HepG2 (cell line): ENCODE data around the gene CLEC4M. TPM values are rescaled to one million over a fixed set of nuclear protein-coding genes. Genes with fewer than 3 reads are reported as not detected.

Experiments used
- ATAC-seq: fragments of 200-7000 bp; cut with Tn5 transposase; 3 replicates; pipeline ENCODE4 v1.9.1; 2020; ENCODE audit warnings: mild to moderate bottlenecking, moderate library complexity
- BruUV-seq: library from RNA; stranded (reverse); fragments of 400-500 nt; replicated peaks from 2 replicates; lab custom pipeline; 2021; lab: Mats Ljungman, UMichigan
- CTCF ChIA-PET: fragments of 300-600 bp; formaldehyde crosslinking; extraction: SDS; loops from one replicate; lab custom pipeline; 2021; ENCODE audit warnings: low total read pairs, inconsistent platforms, low intra/inter-chr PET ratio; lab: Yijun Ruan, JAX
- POLR2A ChIA-PET: fragments of 350-600 bp; sonication (Branson Sonifier 250); formaldehyde crosslinking; loops from one replicate; lab custom pipeline; 2020; ENCODE audit warnings: antibody characterized with exemption, inconsistent platforms; lab: Yijun Ruan, JAX
- DNase-seq: peaks from one replicate; pipeline ENCODE4 v3.0.0-alpha.2; 2015; ENCODE audit warnings: low spot score
- FAIRE-seq: peaks from 3 replicates; lab custom pipeline; 2011; peaks lifted over from hg19 to GRCh38; lab: Jason Lieb, UNC
- H2AFZ ChIP-seq: one replicate; pipeline ENCODE4 v1.6.1; 2011; ENCODE audit warnings: low read length, inconsistent platforms
- H3K27ac ChIP-seq: fragments of 300-600 bp; 3 replicates; pipeline ENCODE4 v1.8.0; 2011; ENCODE audit warnings: mixed run types, mild to moderate bottlenecking, mixed read lengths, low read length, inconsistent platforms; ENCODE audit not compliant: insufficient read depth; ENCODE audit errors: extremely low read length
- H3K27me3 ChIP-seq, 2 experiments: fragments of 200-600 bp in 1 of 2; 2 replicates in 1 of 2; 3 replicates in 1 of 2; pipeline versions ENCODE4 v1.6.0 to v1.8.0; 2011; ENCODE audit warnings: low read length in 2 of 2, mild to moderate bottlenecking in 2 of 2, moderate library complexity in 2 of 2, inconsistent platforms in 1 of 2; ENCODE audit not compliant: insufficient read depth in 2 of 2, control insufficient read depth in 1 of 2
- H3K36me3 ChIP-seq, 2 experiments: fragments of 200-600 bp in 1 of 2; replicated peaks in 1 of 2; 2 replicates in 1 of 2; 3 replicates in 1 of 2; pipeline versions ENCODE4 v1.5.1 to v1.8.0; 2011; ENCODE audit warnings: low read length in 2 of 2, inconsistent platforms in 1 of 2; ENCODE audit not compliant: insufficient read depth in 2 of 2, control insufficient read depth in 1 of 2
- H3K4me1 ChIP-seq: 2 replicates; pipeline ENCODE4 v1.5.1; 2012; ENCODE audit warnings: low read length, inconsistent platforms; ENCODE audit not compliant: insufficient read depth
- H3K4me2 ChIP-seq: 2 replicates; pipeline ENCODE4 v1.6.0; 2011; ENCODE audit warnings: low read depth, low read length, inconsistent platforms
- H3K4me3 ChIP-seq, 3 experiments: fragments of 200-600 bp in 1 of 3; sonication (generic), shearing (Covaris generic) in 1 of 3; replicated peaks in 1 of 3; 2 replicates each; pipeline ENCODE4 v1.5.1; 2011 to 2016; ENCODE audit warnings: low read length in 3 of 3, inconsistent platforms in 2 of 3, low read depth in 2 of 3, mild to moderate bottlenecking in 2 of 3, control low read depth in 1 of 3, mixed read lengths in 1 of 3; ENCODE audit not compliant: insufficient read depth in 1 of 3
- H3K79me2 ChIP-seq: one replicate; pipeline ENCODE4 v1.6.1; 2011; ENCODE audit warnings: low read length, inconsistent platforms; ENCODE audit not compliant: insufficient read depth
- H3K9ac ChIP-seq: 2 replicates; pipeline ENCODE4 v1.6.0; 2011; ENCODE audit warnings: mild to moderate bottlenecking, low read depth, low read length, inconsistent platforms; ENCODE audit not compliant: insufficient read depth
- H3K9me3 ChIP-seq: 2 replicates; pipeline ENCODE4 v1.5.1; 2012; ENCODE audit warnings: mild to moderate bottlenecking, low read length
- H4K20me1 ChIP-seq: 2 replicates; pipeline ENCODE4 v1.6.0; 2011; ENCODE audit warnings: inconsistent platforms, mild to moderate bottlenecking, low read length, moderate library complexity; ENCODE audit not compliant: insufficient read depth
- ARNT2 ChIP-seq: sonication (generic); formaldehyde crosslinking; IDR thresholded peaks from 2 replicates; pipeline ENCODE4 v1.8.0; 2022; ENCODE audit warnings: mild to moderate bottlenecking, low read depth, missing genetic modification reagents, moderate library complexity
- FIP1L1 ChIP-seq: fragments of 200-400 bp; formaldehyde crosslinking; IDR thresholded peaks from 2 replicates; pipeline ENCODE4 v1.6.1; 2018; ENCODE audit warnings: low read depth, mild to moderate bottlenecking, low read length, moderate library complexity, borderline replicate concordance; ENCODE audit not compliant: insufficient read depth
- PLSCR1 ChIP-seq: sonication (generic); formaldehyde crosslinking; IDR thresholded peaks from 2 replicates; pipeline ENCODE4 v1.5.0; 2020; ENCODE audit warnings: missing genetic modification reagents, mild to moderate bottlenecking, borderline replicate concordance
- SNAI1 ChIP-seq: sonication (generic); formaldehyde crosslinking; IDR thresholded peaks from 2 replicates; pipeline ENCODE4 v1.5.0; 2020; ENCODE audit warnings: mild to moderate bottlenecking, missing genetic modification reagents, borderline replicate concordance
- SOX13 ChIP-seq, 3 experiments: fragments of 450-650 bp in 1 of 3; sonication (generic) in 1 of 3; formaldehyde crosslinking in 1 of 3; IDR thresholded peaks in 2 of 3; conservative IDR thresholded peaks in 1 of 3; 2 replicates each; pipeline versions ENCODE4 v1.5.0 to v1.6.1; 2016 to 2020; ENCODE audit warnings: antibody characterized with exemption in 1 of 3, mild to moderate bottlenecking in 1 of 3, missing compliant biosample characterization in 1 of 3, missing genetic modification reagents in 1 of 3, moderate library complexity in 1 of 3
- SRY ChIP-seq: sonication (generic); formaldehyde crosslinking; IDR thresholded peaks from 2 replicates; pipeline ENCODE4 v1.8.0; 2022; ENCODE audit warnings: mild to moderate bottlenecking, missing genetic modification reagents
- TGIF2 ChIP-seq: IDR thresholded peaks from 2 replicates; pipeline ENCODE4 v1.6.1; 2016; ENCODE audit warnings: control low read depth, missing compliant biosample characterization
- THYN1 ChIP-seq: sonication (generic); formaldehyde crosslinking; IDR thresholded peaks from 2 replicates; pipeline ENCODE4 v1.8.1; 2023; ENCODE audit warnings: low read depth, mild to moderate bottlenecking, moderate library complexity, missing genetic modification reagents, borderline replicate concordance
- TRAFD1 ChIP-seq: sonication (generic); formaldehyde crosslinking; IDR thresholded peaks from 2 replicates; pipeline ENCODE4 v1.5.1; 2020; ENCODE audit warnings: missing genetic modification reagents, mild to moderate bottlenecking, borderline replicate concordance
- ZBTB7B ChIP-seq: sonication (generic); formaldehyde crosslinking; IDR thresholded peaks from 2 replicates; pipeline ENCODE4 v1.4.0; 2020; ENCODE audit warnings: missing genetic modification reagents
- ZNF343 ChIP-seq: sonication (generic); formaldehyde crosslinking; IDR thresholded peaks from 2 replicates; pipeline ENCODE4 v1.4.0; 2020; ENCODE audit warnings: mild to moderate bottlenecking, missing genetic modification reagents
- WGBS: methylation state at CpG from one replicate; pipeline ENCODE4 v1.1.6; 2017; ENCODE audit warnings: low lambda C conversion rate; 5-methylcytosine and 5-hydroxymethylcytosine counted together
- in situ Hi-C: cut with HindIII; loops from 2 replicates; pipeline ENCODE4 v1.10.0; 2017; ENCODE audit warnings: low pct_unique_long_range_greater_than_20kb; ENCODE audit not compliant: extremely low pct_ligation_motif_present
- intact Hi-C: fragments of 100-400 bp; cut with micrococcal nuclease; formaldehyde crosslinking; loops from one replicate; pipeline ENCODE4 v1.10.0; 2022; ENCODE audit not compliant: unreplicated experiment
- polyA plus RNA-seq, 8 experiments: library from polyadenylated mRNA; depleted of rRNA in 3 of 8; stranded (reverse) in 7 of 8; unstranded in 1 of 8; fragments of >200 nt; fragmentation: Illumina TruSeq in 4 of 8; extraction: Trizol in 4 of 8; gene quantifications; 2 replicates each; pipeline versions ENCODE4 v1.2.1 to v1.2.3, GENCODE V29; 2011 to 2016; ENCODE audit warnings: low read depth in 4 of 8, missing spikeins in 1 of 8, mixed read lengths in 1 of 8; ENCODE audit not compliant: insufficient read depth in 1 of 8
- total RNA-seq, 5 experiments: library from RNA; depleted of rRNA; stranded (reverse); fragments of >200 nt; fragmentation: Illumina TruSeq; extraction: Trizol; gene quantifications; 2 replicates each; pipeline ENCODE4 v1.2.3, GENCODE V29; 2016; ENCODE audit warnings: low read depth in 1 of 5

CLEC4M gene
- total and polyA plus RNA-seq, 2 of the 13 experiments (the other 11 are each of a cell fraction or from before 2014, with no cell fraction given) = not detected

- TF ChIP-seq FIP1L1 = no peak
Measured at GRCh38 chr19:7725791-7726190, 37.3 kb upstream of the CLEC4M start (continued).

- ChIA-PET POLR2A (no interaction called here), CTCF (no interaction called here)
- DNase-seq = no peak
- H3K27ac ChIP-seq = no peak overlapping the region
- no peaks in the 10 kb centered on the region for H3K36me3 ChIP-seq
- no peak overlapping the region for H2AFZ ChIP-seq
- ATAC-seq = no peak
- no TSS peak for BruUV-seq
- no peaks in the 10 kb centered on the region for H3K79me2 ChIP-seq
- no peak overlapping the region for H3K4me2 ChIP-seq
- WGBS = 0% methylated on average over 2 of the region's 16 CpGs
- H3K4me1 ChIP-seq = no peaks in the 10 kb centered on the region
- no peak overlapping the region for H3K4me3 ChIP-seq
- H3K27me3 ChIP-seq = peaks cover 1 to 31% of the 10 kb centered on the region in 2 experiments; a peak in 3 of 5 replicates
- TF ChIP-seq ZBTB7B = no peak
- TF ChIP-seq SNAI1 (CRISPR knock-in tag) = no peak
- no peak for TF ChIP-seq TRAFD1 (CRISPR knock-in tag)
- no peak for TF ChIP-seq PLSCR1 (CRISPR knock-in tag)
- no peak for TF ChIP-seq SRY (CRISPR knock-in tag)
- TF ChIP-seq ARNT2 (CRISPR knock-in tag) = no peak
- no peak for TF ChIP-seq ZNF343 (CRISPR knock-in tag)
- no peak for TF ChIP-seq TGIF2 (CRISPR knock-in tag)
- no peak for TF ChIP-seq THYN1 (CRISPR knock-in tag)
- TF ChIP-seq SOX13 (IDR thresholded peaks at IDR 0.05) = no peak
- TF ChIP-seq SOX13 (CRISPR knock-in tag; conservative IDR thresholded peaks at IDR 0.05 in 1 of 2, IDR thresholded peaks at IDR 0.05 in 1 of 2) = no peak
- no peak for FAIRE-seq
- no peak overlapping the region for H3K9ac ChIP-seq
- in situ Hi-C loops = no loop called here
- H4K20me1 ChIP-seq = no peaks in the 10 kb centered on the region
- intact Hi-C loops = no loop called here
- H3K9me3 ChIP-seq = no peaks in the 10 kb centered on the region
Measured at GRCh38 chr19:7729211-7729610, 33.8 kb upstream of the CLEC4M start.
